Measurements from ENCODE around the gene RASSF7.

The RASSF7 gene

GRCh38 chr11:595400-595799, 34.6 kb downstream of the RASSF7 start (continued):
- TF ChIP-seq, protein P1, sequence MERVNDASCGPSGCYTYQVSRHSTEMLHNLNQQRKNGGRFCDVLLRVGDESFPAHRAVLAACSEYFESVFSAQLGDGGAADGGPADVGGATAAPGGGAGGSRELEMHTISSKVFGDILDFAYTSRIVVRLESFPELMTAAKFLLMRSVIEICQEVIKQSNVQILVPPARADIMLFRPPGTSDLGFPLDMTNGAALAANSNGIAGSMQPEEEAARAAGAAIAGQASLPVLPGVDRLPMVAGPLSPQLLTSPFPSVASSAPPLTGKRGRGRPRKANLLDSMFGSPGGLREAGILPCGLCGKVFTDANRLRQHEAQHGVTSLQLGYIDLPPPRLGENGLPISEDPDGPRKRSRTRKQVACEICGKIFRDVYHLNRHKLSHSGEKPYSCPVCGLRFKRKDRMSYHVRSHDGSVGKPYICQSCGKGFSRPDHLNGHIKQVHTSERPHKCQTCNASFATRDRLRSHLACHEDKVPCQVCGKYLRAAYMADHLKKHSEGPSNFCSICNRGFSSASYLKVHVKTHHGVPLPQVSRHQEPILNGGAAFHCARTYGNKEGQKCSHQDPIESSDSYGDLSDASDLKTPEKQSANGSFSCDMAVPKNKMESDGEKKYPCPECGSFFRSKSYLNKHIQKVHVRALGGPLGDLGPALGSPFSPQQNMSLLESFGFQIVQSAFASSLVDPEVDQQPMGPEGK (CRISPR knock-in tag; IDR thresholded peaks at IDR 0.05; ENCODE audit: borderline replicate concordance), result no peak
- no peak for TF ChIP-seq ZC3H10 (CRISPR knock-in tag; IDR thresholded peaks at IDR 0.05)

GRCh38 chr11:596374-596773, 35.6 kb downstream of the RASSF7 start:
- ATAC-seq, result no peak
- TF ChIP-seq ESRRG (CRISPR knock-in tag; IDR thresholded peaks at IDR 0.05), result no peak
- no peak for TF ChIP-seq PPARA (CRISPR knock-in tag; IDR thresholded peaks at IDR 0.05; ENCODE audit: borderline replicate concordance)
- TF ChIP-seq ZC3H10 (CRISPR knock-in tag; IDR thresholded peaks at IDR 0.05), result no peak

DNA sequence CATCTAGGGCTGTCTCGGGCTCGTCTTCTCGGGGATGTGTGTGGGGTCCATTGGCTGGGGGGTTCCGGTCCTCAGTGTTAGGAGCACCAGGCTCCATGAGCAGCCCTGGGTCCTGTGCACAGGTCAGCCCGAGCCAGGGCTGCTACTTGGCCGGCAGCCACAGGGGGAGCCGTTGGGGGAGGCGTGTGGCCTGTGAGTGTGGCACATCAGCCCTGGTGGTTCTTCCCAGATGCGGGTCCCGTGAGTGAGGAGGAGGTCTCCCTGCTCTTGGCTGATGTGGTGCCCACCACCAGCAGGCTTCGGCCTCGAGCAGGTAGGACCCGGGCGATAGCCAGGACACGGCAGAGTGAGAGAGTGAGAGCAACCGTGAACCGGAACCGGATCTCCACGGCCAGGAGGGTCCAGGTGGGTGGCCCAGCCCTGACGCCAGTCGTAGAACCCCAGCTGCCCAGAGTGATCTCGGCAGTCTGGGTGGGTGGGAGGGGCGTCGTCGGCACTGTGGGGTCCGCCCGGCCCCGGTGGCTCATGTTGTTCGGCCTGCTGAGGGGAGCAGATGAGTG, 36.5 kb downstream of the RASSF7 start:
- no peak for TF ChIP-seq CSRNP3 (CRISPR knock-in tag; IDR thresholded peaks at IDR 0.05)
- no peak for TF ChIP-seq ZNF8 (CRISPR knock-in tag; IDR thresholded peaks at IDR 0.05)
- TF ChIP-seq ZFP3 (CRISPR knock-in tag; IDR thresholded peaks at IDR 0.05), result no peak
- TF ChIP-seq, protein P1 (CRISPR knock-in tag; IDR thresholded peaks at IDR 0.05; ENCODE audit: borderline replicate concordance), result no peak
- TF ChIP-seq TOX (CRISPR knock-in tag; IDR thresholded peaks at IDR 0.05; ENCODE audit: borderline replicate concordance), result no peak
- TF ChIP-seq POU6F1 (CRISPR knock-in tag; IDR thresholded peaks at IDR 0.05; ENCODE audit: borderline replicate concordance, low read depth), result no peak
- TF ChIP-seq SNAI2 (CRISPR knock-in tag; IDR thresholded peaks at IDR 0.05), result no peak
- ATAC-seq, result peak; percentile 41; the same call in 2 of the 3 replicates

DNA sequence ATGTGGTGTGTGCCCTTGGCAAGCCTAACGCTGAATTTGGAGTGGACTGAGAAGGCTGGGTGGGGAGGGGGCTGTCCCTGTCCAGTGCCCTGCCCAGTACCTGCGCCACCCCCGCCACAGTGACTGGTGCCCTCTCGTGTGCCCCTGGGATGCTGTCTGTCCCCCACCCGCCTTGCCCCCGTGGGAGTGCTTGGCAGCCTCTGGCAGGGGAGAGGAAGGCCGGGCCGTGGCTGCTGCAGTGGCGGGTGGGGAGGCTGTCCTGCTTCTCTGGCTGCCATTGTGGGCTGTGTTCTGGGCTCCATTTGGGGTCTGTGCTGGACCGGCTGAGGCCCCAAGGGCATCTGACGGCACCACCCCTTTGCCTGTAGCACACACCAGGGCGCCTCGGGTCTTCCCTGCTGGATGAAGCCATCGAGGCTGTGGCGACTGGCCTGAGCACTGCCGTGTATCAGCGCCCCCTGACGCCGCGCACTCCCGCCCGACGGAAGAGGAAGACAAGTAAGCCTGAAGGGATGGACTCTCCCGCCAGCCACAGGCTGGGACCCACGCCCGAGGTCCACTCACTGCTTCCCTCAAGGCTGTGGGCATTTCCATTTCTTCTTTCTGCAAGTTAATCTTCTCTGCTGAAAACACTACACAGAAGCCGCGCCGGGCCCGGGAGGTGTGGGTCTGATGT, 37.4 kb downstream of the RASSF7 start:
- no peak for TF ChIP-seq ISL1 (CRISPR knock-in tag; IDR thresholded peaks at IDR 0.05)
- TF ChIP-seq TCF4 (CRISPR knock-in tag; IDR thresholded peaks at IDR 0.05; ENCODE audit: borderline replicate concordance), result no peak
- TF ChIP-seq SNAI2 (CRISPR knock-in tag; IDR thresholded peaks at IDR 0.05), result no peak
- TF ChIP-seq CSRNP3 (CRISPR knock-in tag; IDR thresholded peaks at IDR 0.05), result no peak
- no peak for TF ChIP-seq ZNF8 (CRISPR knock-in tag; IDR thresholded peaks at IDR 0.05)
- no peak for TF ChIP-seq TSHZ2 (CRISPR knock-in tag; IDR thresholded peaks at IDR 0.05)
- TF ChIP-seq ZFP3 (CRISPR knock-in tag; IDR thresholded peaks at IDR 0.05), result no peak
- TF ChIP-seq ZNF565 (CRISPR knock-in tag; conservative IDR thresholded peaks at IDR 0.05; ENCODE audit: low read depth), result no peak
- no peak for TF ChIP-seq OSR1 (CRISPR knock-in tag; IDR thresholded peaks at IDR 0.05)
- TF ChIP-seq GLIS3 (CRISPR knock-in tag; IDR thresholded peaks at IDR 0.05), result no peak
- no peak for TF ChIP-seq ZC3H10 (CRISPR knock-in tag; IDR thresholded peaks at IDR 0.05)
- no peak for TF ChIP-seq POU6F1 (CRISPR knock-in tag; IDR thresholded peaks at IDR 0.05; ENCODE audit: borderline replicate concordance, low read depth)
- no peak for TF ChIP-seq CSDC2 (CRISPR knock-in tag; IDR thresholded peaks at IDR 0.05)
- TF ChIP-seq TOX (CRISPR knock-in tag; IDR thresholded peaks at IDR 0.05; ENCODE audit: borderline replicate concordance), result no peak
- TF ChIP-seq ARNTL (CRISPR knock-in tag; IDR thresholded peaks at IDR 0.05; ENCODE audit: borderline replicate concordance, low read depth), result no peak
- TF ChIP-seq BACH2 (CRISPR knock-in tag; IDR thresholded peaks at IDR 0.05; ENCODE audit: borderline replicate concordance), result no peak
- no peak; the same call in 2 of the 3 replicates for ATAC-seq

All from SK-N-SH treated with all-trans-retinoic acid at 6 μM for 48 hours (cell line).